ENCODE measurements around the gene SH3D21. TPM values are rescaled to one million over a fixed set of nuclear protein-coding genes. Genes with fewer than 3 reads are reported as not detected.

SH3D21 gene
- total RNA-seq, 1 donor from 2014 or later = 2.6 TPM

DNA sequence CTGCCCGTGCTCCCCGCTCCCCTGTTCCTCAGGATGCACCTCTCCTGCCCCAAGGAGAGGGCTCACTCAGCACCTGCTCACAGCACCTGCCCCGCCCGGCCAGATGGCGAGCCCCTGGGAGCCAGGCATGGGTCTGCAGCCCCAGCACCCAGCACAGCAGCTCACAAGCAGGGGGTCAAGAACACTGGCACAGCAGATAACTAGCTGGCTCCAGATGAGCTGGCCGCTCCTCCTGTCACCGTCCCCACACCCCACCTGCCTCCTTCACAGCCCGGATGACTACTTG, 38.2 kb downstream of the SH3D21 start:
- TF ChIP-seq, protein P1, sequence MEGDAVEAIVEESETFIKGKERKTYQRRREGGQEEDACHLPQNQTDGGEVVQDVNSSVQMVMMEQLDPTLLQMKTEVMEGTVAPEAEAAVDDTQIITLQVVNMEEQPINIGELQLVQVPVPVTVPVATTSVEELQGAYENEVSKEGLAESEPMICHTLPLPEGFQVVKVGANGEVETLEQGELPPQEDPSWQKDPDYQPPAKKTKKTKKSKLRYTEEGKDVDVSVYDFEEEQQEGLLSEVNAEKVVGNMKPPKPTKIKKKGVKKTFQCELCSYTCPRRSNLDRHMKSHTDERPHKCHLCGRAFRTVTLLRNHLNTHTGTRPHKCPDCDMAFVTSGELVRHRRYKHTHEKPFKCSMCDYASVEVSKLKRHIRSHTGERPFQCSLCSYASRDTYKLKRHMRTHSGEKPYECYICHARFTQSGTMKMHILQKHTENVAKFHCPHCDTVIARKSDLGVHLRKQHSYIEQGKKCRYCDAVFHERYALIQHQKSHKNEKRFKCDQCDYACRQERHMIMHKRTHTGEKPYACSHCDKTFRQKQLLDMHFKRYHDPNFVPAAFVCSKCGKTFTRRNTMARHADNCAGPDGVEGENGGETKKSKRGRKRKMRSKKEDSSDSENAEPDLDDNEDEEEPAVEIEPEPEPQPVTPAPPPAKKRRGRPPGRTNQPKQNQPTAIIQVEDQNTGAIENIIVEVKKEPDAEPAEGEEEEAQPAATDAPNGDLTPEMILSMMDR (IDR thresholded peaks at IDR 0.05; ENCODE audit: insufficient read depth, low read length, severe bottlenecking) = no peak
- Histone ChIP-seq H3K4me3 (ENCODE audit: low read depth, low read length) (no peak overlapping the region), H3K27me3 (ENCODE audit: control insufficient read depth, insufficient read depth, low read length) (no peaks in the 10 kb centered on the region), H3K36me3 (ENCODE audit: control insufficient read depth, insufficient read depth, low read length) (peaks cover 62% of the 10 kb centered on the region)
- FAIRE-seq (no peak), DNase-seq (ENCODE audit: low read depth) (no peak)

DNA sequence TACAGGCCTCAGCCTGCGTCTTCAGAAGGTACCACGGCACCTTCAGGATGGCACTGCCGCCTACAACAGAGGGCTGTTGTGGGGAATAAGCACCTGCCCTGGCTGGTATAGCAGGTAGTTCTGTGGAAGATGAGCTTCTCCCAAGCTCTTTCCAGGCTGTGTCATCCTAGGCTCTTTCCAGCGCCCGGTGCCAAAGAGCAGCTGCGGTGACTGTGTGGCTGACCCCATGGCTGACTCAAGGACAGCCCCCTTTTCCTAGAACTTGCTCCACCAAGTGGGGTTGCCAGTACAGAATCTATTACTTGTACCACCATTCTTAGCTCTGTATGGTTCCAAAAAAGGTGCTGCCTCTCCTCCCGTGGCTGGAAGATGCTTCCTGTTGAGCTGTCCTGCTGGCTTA, 39.2 kb downstream of the SH3D21 start:
- DNase-seq (ENCODE audit: low read depth) (no peak), FAIRE-seq (no peak)
- TF ChIP-seq, protein P1 (IDR thresholded peaks at IDR 0.05; ENCODE audit: insufficient read depth, low read length, severe bottlenecking) = no peak
- Histone ChIP-seq H3K27me3 (ENCODE audit: control insufficient read depth, insufficient read depth, low read length) (no peaks in the 10 kb centered on the region), H3K4me3 (ENCODE audit: low read depth, low read length) (no peak overlapping the region), H3K36me3 (ENCODE audit: control insufficient read depth, insufficient read depth, low read length) (peaks cover 59% of the 10 kb centered on the region)

DNA sequence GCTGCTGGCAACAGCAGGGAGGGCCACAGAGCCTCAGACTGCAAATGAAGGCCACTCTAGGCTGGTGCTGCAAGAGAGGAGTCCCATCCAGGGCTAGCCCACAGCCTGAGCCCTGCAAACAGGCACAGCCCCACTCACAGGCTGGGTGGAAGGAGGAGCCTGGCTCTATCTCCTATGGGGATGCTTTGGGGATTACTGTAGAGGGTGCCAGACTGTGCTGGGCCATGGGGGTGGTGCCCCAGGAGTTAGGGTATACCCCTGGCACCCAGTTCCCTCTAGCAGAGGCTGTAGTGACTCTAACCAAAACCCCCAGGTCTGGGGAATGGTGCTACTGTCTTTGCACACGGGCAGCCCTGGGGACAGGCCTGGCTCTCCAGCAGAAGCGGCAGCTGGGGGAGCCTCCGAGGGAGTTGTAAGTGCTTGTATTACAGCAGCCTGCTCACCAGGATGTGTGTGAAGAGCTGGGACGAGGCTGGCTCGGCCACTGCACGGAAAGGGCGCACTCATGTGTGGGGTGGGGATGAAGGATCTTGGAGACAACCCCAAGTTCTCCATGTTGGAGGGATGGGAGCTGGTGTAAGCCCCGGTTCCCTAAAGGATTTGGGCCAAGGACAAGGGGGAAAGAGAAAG, 40.7 kb downstream of the SH3D21 start:
- H3K4me3 ChIP-seq (ENCODE audit: low read depth, low read length) = no peak overlapping the region
- no peak for DNase-seq (ENCODE audit: low read depth)
- peaks cover 53% of the 10 kb centered on the region for H3K36me3 ChIP-seq (ENCODE audit: control insufficient read depth, insufficient read depth, low read length)
- FAIRE-seq = no peak
- H3K27me3 ChIP-seq (ENCODE audit: control insufficient read depth, insufficient read depth, low read length) = no peaks in the 10 kb centered on the region
- TF ChIP-seq, protein P1 (IDR thresholded peaks at IDR 0.05; ENCODE audit: insufficient read depth, low read length, severe bottlenecking) = no peak

DNA sequence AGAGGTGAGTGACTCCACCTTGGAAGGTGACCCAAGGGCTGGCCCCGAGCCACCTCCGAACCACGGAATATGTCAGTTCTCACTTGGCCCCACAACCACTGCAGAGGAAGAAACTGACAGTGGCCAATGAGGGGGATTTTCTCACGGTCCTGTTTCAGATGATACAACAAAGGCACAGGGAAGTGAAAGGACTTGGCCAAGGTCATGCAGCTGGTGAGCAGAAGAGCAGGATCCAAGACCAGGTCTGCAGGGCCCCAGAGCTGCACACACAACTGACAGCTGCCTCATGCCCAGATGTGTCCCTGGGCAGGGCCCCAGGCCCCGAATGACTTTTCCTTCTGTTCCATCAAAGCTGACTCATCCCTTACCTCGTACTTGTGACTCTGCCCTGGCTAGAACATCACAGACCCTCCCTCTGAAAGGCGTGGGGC, 43.1 kb downstream of the SH3D21 start:
- FAIRE-seq = no peak
- TF ChIP-seq, protein P1 (IDR thresholded peaks at IDR 0.05; ENCODE audit: insufficient read depth, low read length, severe bottlenecking) = no peak
- Histone ChIP-seq H3K36me3 (ENCODE audit: control insufficient read depth, insufficient read depth, low read length) (peaks cover 45% of the 10 kb centered on the region), H3K27me3 (ENCODE audit: control insufficient read depth, insufficient read depth, low read length) (no peaks in the 10 kb centered on the region), H3K4me3 (ENCODE audit: low read depth, low read length) (no peak overlapping the region)
- peak; percentile 66 for DNase-seq (ENCODE audit: low read depth)

DNA sequence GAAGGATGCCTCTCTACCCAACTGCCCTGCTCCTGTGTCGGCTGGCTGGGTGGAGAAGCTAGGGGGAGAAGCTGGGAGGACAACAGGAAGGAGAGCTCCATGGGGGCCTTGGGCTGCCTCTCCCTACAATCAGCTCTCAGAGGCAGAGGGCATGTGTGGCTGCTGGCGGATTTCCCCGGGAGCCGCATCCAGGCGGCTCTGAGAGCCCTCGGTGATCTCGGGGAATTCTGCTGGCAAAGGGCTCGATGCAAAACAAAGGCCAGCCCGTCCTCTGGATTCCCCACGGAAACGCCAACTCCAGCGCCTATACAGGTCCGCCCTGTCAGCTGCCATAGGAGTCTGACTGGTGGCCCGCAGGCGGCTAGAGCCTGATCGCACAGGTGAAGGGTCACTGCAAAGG, 43.7 kb downstream of the SH3D21 start:
- TF ChIP-seq, protein P1 (IDR thresholded peaks at IDR 0.05; ENCODE audit: insufficient read depth, low read length, severe bottlenecking) = no peak
- no peak for DNase-seq (ENCODE audit: low read depth)
- Histone ChIP-seq H3K4me3 (ENCODE audit: low read depth, low read length) (no peak overlapping the region), H3K36me3 (ENCODE audit: control insufficient read depth, insufficient read depth, low read length) (peaks cover 44% of the 10 kb centered on the region), H3K27me3 (ENCODE audit: control insufficient read depth, insufficient read depth, low read length) (no peaks in the 10 kb centered on the region)
- FAIRE-seq = no peak

DNA sequence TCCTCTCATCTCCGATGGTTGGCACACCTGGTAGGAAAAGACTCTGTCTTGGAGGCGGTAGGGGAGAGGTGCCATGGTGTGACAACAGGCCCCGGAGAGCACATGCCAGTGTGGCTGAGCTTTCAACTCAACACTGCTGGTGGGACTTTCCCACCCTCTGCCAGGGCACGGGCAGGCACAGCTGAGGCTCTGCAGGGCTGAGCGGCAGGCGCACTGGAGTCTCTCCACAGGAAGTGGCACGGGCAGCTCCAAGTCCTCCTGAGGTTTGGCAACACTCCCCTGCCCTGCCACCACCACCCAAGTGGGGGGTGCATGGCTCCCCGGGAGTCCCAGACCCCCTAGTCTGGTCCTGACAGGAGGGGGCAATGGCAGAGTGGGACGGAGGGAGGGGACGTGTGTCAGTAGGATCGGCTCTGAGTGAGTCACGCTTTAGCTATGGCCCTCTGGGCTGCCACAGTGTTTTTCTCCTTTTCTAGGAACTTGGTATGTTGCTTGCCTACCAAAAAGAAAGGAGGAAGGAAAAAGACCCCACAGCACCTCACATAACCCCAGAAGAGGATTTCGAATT, 44.6 kb downstream of the SH3D21 start:
- Histone ChIP-seq H3K36me3 (ENCODE audit: control insufficient read depth, insufficient read depth, low read length) (peaks cover 41% of the 10 kb centered on the region), H3K4me3 (ENCODE audit: low read depth, low read length) (no peak overlapping the region), H3K27me3 (ENCODE audit: control insufficient read depth, insufficient read depth, low read length) (no peaks in the 10 kb centered on the region)
- DNase-seq (ENCODE audit: low read depth) = peak; percentile 75
- FAIRE-seq = no peak
- TF ChIP-seq, protein P1 (IDR thresholded peaks at IDR 0.05; ENCODE audit: insufficient read depth, low read length, severe bottlenecking) = no peak

All from bronchial epithelial cell (primary cell).